Transverse colon (tissue), 3 donors: ENCODE results near the gene TAMALIN.

ENCODE experiments used
- CTCF ChIP-seq, 5 experiments: fragments of 200-600 bp in 3 of 5; fragments of 450-650 bp in 2 of 5; sonication (generic) in 3 of 5; IDR thresholded peaks; 1 replicate in 2 of 5; 2 replicates in 3 of 5; pipeline ENCODE4 v1.5.1; 2016 to 2017; ENCODE audit warnings: antibody characterized with exemption in 5 of 5, inconsistent platforms in 3 of 5, mild to moderate bottlenecking in 2 of 5, moderate library complexity in 1 of 5
- POLR2A ChIP-seq: fragments of 450-650 bp; IDR thresholded peaks from one replicate; pipeline ENCODE4 v1.6.1; 2016; ENCODE audit warnings: antibody characterized with exemption, mild to moderate bottlenecking, moderate library complexity

GRCh38 chr12:52007982-52008510 is 1.3 kb downstream of the TAMALIN start:
- no peak for TF ChIP-seq CTCF (IDR thresholded peaks at IDR 0.05)
- TF ChIP-seq POLR2A, result no peak
